ENCODE results near the gene FIBIN.

DNA sequence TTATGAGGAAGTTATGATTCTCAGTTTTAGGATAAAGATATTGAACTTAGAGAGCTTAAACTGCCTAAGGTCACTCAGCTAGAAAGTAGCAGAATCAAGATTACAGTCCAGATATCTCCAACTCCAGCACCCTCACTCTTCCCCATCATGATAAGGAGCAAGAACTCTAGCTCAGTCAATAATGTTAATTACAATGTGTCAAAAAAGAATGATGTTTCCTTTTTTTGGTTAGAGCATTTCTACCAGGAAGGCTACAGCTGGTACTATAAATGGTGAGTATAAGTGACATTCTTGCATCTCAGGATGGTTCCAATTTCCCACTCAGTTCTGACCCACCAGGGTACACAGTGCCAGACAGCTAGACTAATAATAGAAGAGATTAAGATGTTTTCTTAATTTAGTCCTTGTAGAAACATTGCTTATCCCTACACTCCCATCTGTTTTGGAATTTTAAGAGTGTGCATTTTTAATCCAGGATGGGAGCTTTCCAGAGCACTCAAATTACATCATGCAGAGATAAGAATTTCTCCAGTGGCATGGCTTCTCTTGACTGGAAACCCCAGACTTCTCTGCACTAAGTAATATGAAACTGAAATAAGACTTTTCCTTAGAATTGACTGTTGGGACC lies 25.1 kb downstream of the FIBIN start:
- no peak for TF ChIP-seq CTCF (IDR thresholded peaks at IDR 0.05; ENCODE audit: extremely low read depth in 1 of 2, insufficient read depth in 1 of 2, low read depth in 1 of 2, low read length in 2 of 2)
- TF ChIP-seq EZH2 (IDR thresholded peaks at IDR 0.05; ENCODE audit: borderline replicate concordance, low read depth, low read length, severe bottlenecking) = no peak
- no peak for TF ChIP-seq POLR2A (IDR thresholded peaks at IDR 0.05; ENCODE audit: low read depth, low read length)
- TF ChIP-seq POLR2AphosphoS5 (IDR thresholded peaks at IDR 0.05; ENCODE audit: insufficient read depth, low read depth, low read length) = no peak
- TF ChIP-seq, protein P1, sequence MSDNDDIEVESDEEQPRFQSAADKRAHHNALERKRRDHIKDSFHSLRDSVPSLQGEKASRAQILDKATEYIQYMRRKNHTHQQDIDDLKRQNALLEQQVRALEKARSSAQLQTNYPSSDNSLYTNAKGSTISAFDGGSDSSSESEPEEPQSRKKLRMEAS (IDR thresholded peaks at IDR 0.05; ENCODE audit: insufficient read depth, insufficient read length) = no peak
- no peak for TF ChIP-seq FOS (IDR thresholded peaks at IDR 0.05; ENCODE audit: borderline replicate concordance, insufficient read depth, low read length)
- no peak for TF ChIP-seq JUN (IDR thresholded peaks at IDR 0.05; ENCODE audit: borderline replicate concordance, insufficient read depth, insufficient read length, low read depth)
- no peak for TF ChIP-seq MYC (IDR thresholded peaks at IDR 0.05; ENCODE audit: low read depth, low read length)
- no peak for TF ChIP-seq GATA2 (IDR thresholded peaks at IDR 0.05; ENCODE audit: insufficient read depth, insufficient read length, low read depth, low read length)

All from endothelial cell of umbilical vein (primary cell).